LNCaP clone FGC (cell line): ENCODE measurements around the gene MBL2.
A peak's percentile ranks its signal among the peaks of the same experiment; 100 is the strongest.

Experiments
- DNase-seq: peaks from one replicate; pipeline ENCODE4 v3.0.0-alpha.2; 2011; ENCODE audit warnings: low read depth
- H3K4me3 ChIP-seq: 2 replicates; pipeline ENCODE4 v1.5.1; 2011; ENCODE audit warnings: mild to moderate bottlenecking, low read depth, low read length, control low read depth
- TF ChIP-seq, protein P1 (sequence below): IDR thresholded peaks from 2 replicates; pipeline ENCODE4 v1.5.1; 2012; ENCODE audit warnings: mild to moderate bottlenecking; ENCODE audit not compliant: control insufficient read depth, insufficient read depth; ENCODE audit errors: extremely low read depth

The MBL2 gene

GRCh38 chr10:52738951-52739350 is 33.6 kb downstream of the MBL2 start:
- TF ChIP-seq, protein P1, sequence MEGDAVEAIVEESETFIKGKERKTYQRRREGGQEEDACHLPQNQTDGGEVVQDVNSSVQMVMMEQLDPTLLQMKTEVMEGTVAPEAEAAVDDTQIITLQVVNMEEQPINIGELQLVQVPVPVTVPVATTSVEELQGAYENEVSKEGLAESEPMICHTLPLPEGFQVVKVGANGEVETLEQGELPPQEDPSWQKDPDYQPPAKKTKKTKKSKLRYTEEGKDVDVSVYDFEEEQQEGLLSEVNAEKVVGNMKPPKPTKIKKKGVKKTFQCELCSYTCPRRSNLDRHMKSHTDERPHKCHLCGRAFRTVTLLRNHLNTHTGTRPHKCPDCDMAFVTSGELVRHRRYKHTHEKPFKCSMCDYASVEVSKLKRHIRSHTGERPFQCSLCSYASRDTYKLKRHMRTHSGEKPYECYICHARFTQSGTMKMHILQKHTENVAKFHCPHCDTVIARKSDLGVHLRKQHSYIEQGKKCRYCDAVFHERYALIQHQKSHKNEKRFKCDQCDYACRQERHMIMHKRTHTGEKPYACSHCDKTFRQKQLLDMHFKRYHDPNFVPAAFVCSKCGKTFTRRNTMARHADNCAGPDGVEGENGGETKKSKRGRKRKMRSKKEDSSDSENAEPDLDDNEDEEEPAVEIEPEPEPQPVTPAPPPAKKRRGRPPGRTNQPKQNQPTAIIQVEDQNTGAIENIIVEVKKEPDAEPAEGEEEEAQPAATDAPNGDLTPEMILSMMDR: no peak
- H3K4me3 ChIP-seq: no peak overlapping the region
- no peak for DNase-seq

DNA sequence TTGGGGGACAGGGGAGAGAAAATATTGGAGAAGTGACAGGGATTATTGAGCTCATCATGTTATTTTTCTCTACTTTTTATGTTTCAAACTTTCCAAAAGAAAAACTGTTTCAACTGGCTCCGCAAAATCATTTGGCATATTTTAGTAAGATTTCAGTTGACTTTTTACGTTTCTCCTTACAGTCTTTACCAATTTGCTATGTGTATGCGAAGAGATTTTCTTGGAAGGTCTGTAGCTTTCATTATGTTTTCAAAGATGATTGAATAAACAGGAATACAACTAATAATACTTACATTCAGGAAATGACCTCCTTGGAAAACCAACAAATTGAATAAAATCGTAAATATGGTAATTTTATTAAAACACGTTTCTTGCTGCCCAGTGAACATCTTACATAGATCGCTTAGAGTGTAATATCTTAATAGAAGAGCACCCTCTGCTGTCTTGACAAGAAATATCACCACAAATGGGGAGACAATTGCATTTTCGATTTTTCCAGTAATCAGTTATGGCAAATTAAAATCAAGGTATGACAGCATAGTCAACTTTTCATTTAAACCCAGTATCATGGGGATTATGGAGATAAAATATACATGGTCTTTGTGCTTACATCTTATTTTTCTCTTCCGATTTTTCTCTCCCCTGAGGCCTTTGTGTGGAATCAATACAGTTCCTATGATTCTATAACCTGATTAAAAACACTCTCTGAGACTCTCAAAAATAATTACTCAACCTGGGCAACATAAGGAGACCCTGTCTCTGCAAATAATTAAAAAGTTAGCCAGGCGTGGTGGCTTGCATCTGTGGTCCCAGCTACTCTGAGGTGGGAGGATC is 43.1 kb downstream of the MBL2 start:
- no peak for DNase-seq
- H3K4me3 ChIP-seq: no peak overlapping the region
- TF ChIP-seq, protein P1: peak; percentile 61

- H3K4me3 ChIP-seq: no peak overlapping the region
- DNase-seq: no peak
- TF ChIP-seq, protein P1: no peak
Observed at GRCh38 chr10:52720018-52720417, 52.6 kb downstream of the MBL2 start.
